SIG-M5 (cell line): ENCODE results near the gene QRICH2.
A peak's percentile ranks its signal among the peaks of the same experiment; 100 is the strongest.
"Not testable (repeated sequence)": the region's sequence is repeated elsewhere in the genome, so short reads cannot be mapped to it uniquely, and the experiment has no call there.

Experiments used
- DNase-seq: peaks from one replicate; lab custom pipeline; 2025; lab: John Stamatoyannopoulos, UW

Gene QRICH2

GRCh38 chr17:76266244-76266938, 41.7 kb downstream of the QRICH2 start:
- no peak for DNase-seq

DNA sequence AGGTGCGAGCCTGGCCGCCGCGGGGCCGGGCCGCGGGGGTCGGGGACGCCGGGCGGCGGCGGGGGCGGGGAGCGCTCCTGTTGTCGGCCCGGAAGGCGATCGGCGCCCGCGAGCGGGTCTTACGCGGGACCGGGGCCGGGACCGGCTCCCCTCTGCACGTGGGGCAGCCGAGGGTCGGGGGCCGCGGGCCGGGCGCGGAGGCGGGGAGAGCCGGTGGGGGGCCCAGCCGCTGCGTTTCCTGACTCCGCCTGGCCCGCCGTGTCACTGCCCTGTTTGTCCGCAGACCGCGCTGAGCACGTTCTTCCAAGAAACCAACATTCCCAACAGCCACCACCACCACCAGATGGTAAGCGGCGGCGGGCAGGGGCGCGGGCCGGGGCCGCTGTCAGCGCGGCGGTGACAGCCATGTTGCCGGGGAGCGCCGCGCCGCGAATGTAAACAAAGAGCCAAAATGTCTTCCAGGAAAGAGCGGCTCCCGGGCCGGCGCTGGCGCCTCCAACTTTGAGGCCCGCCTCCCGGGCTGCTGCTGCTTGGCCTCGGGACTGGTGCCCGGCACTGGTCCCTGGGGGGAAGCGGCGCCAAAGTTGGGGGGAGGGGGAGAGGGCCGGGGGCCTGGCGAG, 42.3 kb downstream of the QRICH2 start:
- no peak for DNase-seq

- DNase-seq, result peak; percentile 99
These were observed 43.1 kb downstream of the QRICH2 start, which contains the start of gene UBALD2 for GRCh38 chr17:76264755-76265623. TSS of gene UBALD2 (plus strand) at chr17:76265348. CDS start at chr17:76265506, 158 bp downstream.

DNA sequence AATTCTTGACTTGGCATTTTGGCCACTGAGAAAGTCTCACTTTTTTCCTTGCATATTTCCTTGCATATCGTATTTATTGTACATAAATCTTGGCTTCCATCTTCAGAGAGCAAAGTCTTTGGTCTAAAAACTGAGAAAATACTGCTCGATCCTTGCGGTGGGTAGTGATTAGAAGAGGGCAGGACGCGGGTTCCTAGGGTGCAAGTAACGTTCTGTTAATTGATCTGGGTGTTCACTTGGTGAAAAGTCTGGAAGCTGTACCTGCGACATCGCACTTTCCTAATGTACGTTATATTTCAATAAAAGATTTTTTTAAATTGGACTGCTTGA, 43.7 kb downstream of the QRICH2 start:
- no peak for DNase-seq

GRCh38 chr17:76263896-76264295, 44.2 kb downstream of the QRICH2 start:
- DNase-seq, result no peak

GRCh38 chr17:76262732-76263344, 45.2 kb downstream of the QRICH2 start:
- peak; percentile 50 for DNase-seq

DNA sequence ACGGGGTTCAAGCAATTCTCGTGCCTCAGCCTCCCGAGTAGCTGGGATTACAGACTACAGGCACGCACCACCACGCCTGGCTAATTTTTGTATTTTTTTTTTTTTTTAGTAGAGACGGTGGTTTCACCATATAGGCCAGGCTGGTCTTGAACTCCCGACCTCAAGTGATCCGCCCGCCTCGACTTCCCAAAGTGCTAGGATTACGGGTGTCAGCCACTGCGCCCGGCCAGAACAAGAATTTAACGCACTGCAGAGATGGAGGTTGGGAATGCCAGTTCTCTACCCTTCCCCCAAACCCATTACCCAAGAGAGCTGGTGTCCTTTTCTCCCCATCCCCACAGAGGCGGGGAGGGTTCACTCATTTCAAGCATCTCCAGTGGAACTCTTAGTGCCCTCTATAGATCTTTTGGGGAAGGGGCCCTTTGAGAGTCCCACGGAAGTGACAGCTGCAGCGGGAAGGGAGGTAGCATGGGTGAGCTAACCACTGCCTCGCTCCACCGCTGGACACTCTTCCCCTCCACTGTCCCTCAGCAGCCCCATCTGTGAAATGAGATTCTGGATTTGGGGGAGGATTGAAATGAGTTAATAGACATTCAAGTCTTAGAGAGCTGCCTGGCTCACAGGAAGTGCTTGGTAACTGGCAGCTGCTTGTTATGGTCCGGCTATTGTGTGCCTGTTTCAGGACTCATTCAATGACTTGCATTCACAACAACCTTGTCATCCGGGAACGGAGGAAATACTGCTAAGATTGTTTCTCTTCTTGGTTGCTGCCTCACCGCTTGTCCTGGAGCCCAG, 46.5 kb downstream of the QRICH2 start:
- DNase-seq, result no peak

DNA sequence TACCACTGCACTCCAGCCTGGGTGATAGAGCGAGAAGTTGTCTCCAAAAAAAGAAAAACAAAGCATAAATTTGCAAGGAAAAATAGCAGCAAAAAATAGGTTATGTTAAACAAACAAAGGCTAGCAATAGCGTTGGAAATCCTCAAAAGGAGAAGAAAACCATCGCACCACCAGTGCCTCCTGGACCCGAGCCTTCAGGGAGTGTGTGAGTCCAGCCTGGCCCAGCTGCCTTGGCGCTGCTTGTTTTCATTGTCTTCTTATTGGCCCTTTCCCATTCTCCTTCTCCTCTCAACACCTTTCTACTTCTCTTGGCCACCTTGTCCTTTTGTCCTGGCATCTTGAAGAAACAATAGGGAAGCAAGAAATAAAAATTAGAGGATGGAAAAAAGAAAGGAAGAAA, 47.4 kb downstream of the QRICH2 start:
- no peak for DNase-seq

GRCh38 chr17:76260220-76260619, 47.9 kb downstream of the QRICH2 start:
- DNase-seq, result no peak

DNA sequence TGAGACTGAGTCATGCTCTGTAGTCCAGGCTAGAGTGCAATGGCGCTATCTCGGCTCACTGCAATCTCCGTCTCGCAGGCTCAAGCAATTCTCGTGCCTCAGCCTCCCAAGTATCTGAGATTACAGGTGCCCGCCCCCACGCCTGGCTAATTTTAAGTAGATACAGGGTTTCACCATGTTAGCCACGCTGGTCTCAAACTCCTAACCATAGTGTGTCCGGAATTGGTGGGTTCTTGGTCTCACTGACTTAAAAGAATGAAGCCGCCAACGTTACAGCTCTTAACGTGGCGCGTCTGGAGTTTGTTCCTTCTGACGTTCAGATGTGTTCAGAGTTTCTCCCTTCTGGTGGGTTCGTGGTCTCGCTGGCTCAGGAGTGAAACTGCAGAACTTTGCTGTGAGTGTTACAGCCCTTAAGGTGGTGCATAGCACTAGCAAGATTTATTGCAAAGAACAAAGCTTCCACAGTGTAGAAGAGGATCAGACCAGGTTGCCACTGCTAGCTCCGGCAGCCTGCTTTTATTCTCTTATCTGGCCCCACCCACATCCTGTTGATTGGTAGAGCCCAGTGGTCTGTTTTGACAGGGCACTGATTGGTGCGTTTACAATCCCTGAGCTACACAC, 51.5 kb downstream of the QRICH2 start:
- DNase-seq, result not testable (repeated sequence)

DNA sequence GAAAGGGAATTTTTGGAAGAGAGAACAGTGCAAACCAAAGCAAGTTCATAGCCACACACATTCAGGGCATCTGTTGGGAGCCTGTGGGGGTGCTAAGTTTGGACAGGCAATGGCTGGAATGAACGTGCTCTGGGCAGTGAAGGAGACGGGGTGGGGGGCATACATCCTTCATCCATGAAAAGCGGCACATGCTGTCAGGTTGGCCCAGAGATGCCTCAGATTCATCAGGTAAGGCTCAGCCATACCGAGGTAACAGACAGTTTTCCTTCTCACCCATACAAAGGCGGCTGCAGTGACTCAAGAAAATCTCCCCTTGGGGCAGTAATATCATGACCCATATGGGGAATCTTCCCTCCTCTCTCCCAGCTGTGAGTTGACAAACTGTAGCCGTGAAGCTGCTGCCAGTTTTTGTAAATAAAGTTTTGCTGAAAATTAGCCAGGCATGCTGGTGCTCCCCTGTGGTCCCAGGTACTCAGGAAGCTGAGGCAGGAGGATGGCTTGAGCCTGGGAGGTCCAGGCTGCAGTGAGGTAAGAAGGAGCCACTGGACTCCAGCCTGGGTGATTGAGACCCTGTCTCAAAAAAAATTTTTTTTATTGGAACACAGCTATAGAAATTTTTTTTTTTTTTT, 52.2 kb downstream of the QRICH2 start:
- no peak for DNase-seq

DNA sequence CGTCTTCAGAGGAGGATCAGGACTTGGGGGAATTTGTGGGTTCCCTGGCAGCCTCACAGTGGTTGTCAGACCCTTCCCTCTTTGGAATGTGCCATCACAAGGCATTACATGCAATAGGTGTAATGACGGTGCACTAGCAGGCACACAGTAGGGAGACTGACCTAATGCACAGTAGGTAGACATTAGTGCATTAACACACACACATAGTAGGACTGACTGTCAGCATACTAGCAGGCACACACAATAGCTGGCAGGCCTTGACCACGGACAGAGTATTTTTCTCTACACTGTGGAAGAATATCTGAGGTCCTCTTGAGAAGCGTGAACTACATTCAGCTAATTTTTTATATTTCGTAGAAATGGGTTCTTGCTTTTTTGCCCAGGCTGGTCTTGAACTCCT, 53.8 kb downstream of the QRICH2 start:
- DNase-seq, result no peak

- no peak for DNase-seq
These were observed 54.2 kb downstream of the QRICH2 start for GRCh38 chr17:76253841-76254240.

GRCh38 chr17:76252967-76253766, 54.9 kb downstream of the QRICH2 start:
- DNase-seq, result not testable (repeated sequence)

- DNase-seq, result peak; percentile 63
These were observed 55.8 kb downstream of the QRICH2 start for GRCh38 chr17:76252040-76252954.

GRCh38 chr17:76251478-76252039, 56.5 kb downstream of the QRICH2 start:
- DNase-seq, result no peak

DNA sequence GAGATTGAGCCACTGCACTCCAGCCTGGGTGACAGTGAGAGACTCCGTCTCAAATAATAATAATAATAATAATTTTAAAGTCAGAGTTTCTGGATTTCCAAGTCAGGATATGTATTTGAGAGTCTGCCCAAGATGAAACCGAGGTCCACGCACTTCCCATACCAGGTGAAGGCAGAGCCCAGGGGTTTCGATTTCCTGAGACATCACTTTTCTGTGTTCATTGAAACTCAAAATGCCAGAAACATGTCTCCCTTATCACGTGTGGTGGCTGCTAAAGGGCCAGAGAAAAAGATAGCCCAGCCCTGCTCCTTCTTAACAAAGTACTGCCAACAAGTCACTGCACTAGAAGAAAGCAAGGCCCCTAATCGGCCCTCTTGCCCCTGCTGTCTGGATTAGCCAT, 57.9 kb downstream of the QRICH2 start:
- no peak for DNase-seq

GRCh38 chr17:76248013-76248782, 59.9 kb downstream of the QRICH2 start:
- DNase-seq, result no peak
